ENCODE data around the gene WDR18.

Gene WDR18

GRCh38 chr19:994516-994915, 10.4 kb downstream of the WDR18 start:
- Histone ChIP-seq H3K27me3 (ENCODE audit: insufficient read depth, low read length) (peaks cover 20% of the 10 kb centered on the region), H3K9ac (ENCODE audit: low read depth, low read length) (no peak overlapping the region), H3K36me3 (ENCODE audit: insufficient read depth, low read length) (peaks cover 34% of the 10 kb centered on the region), H3K27ac (ENCODE audit: low read depth, low read length) (no peak overlapping the region), H3K4me3 (ENCODE audit: low read length) (no peak overlapping the region), H3K9me3 (ENCODE audit: insufficient read depth, low read depth, low read length) (no peaks in the 10 kb centered on the region), H3K4me1 (ENCODE audit: insufficient read depth, low read length) (no peaks in the 10 kb centered on the region; the same call in 1 of the 2 replicates)
- WGBS: 94% methylated on average over 18 of the region's 18 CpGs

- H3K4me3 ChIP-seq (ENCODE audit: low read length): no peak overlapping the region
- no peak overlapping the region for H3K27ac ChIP-seq (ENCODE audit: low read depth, low read length)
- 92% methylated on average over 26 of the region's 26 CpGs for WGBS
- peaks cover 29% of the 10 kb centered on the region for H3K36me3 ChIP-seq (ENCODE audit: insufficient read depth, low read length)
- H3K9me3 ChIP-seq (ENCODE audit: insufficient read depth, low read depth, low read length): no peaks in the 10 kb centered on the region
- no peak overlapping the region for H3K9ac ChIP-seq (ENCODE audit: low read depth, low read length)
- no peaks in the 10 kb centered on the region; the same call in 1 of the 2 replicates for H3K4me1 ChIP-seq (ENCODE audit: insufficient read depth, low read length)
- H3K27me3 ChIP-seq (ENCODE audit: insufficient read depth, low read length): peaks cover 24% of the 10 kb centered on the region
Measured at GRCh38 chr19:995051-995827, 11.1 kb downstream of the WDR18 start.

GRCh38 chr19:996051-996838, 12.1 kb downstream of the WDR18 start:
- Histone ChIP-seq H3K9ac (ENCODE audit: low read depth, low read length) (no peak overlapping the region), H3K4me3 (ENCODE audit: low read length) (peak overlapping the region; percentile 6; the same call in 1 of the 2 replicates), H3K36me3 (ENCODE audit: insufficient read depth, low read length) (peaks cover 19% of the 10 kb centered on the region), H3K27ac (ENCODE audit: low read depth, low read length) (no peak overlapping the region), H3K9me3 (ENCODE audit: insufficient read depth, low read depth, low read length) (no peaks in the 10 kb centered on the region), H3K4me1 (ENCODE audit: insufficient read depth, low read length) (no peaks in the 10 kb centered on the region), H3K27me3 (ENCODE audit: insufficient read depth, low read length) (peaks cover 33% of the 10 kb centered on the region)
- 33% methylated on average over 64 of the region's 64 CpGs for WGBS

GRCh38 chr19:998064-998463, 13.9 kb downstream of the WDR18 start:
- H3K36me3 ChIP-seq (ENCODE audit: insufficient read depth, low read length): peaks cover 10% of the 10 kb centered on the region; the same call in 1 of the 2 replicates
- H3K27me3 ChIP-seq (ENCODE audit: insufficient read depth, low read length): peaks cover 37% of the 10 kb centered on the region
- 59% methylated on average over 6 of the region's 6 CpGs for WGBS
- no peaks in the 10 kb centered on the region for H3K9me3 ChIP-seq (ENCODE audit: insufficient read depth, low read depth, low read length)
- H3K4me3 ChIP-seq (ENCODE audit: low read length): no peak overlapping the region
- H3K4me1 ChIP-seq (ENCODE audit: insufficient read depth, low read length): no peaks in the 10 kb centered on the region
- H3K27ac ChIP-seq (ENCODE audit: low read depth, low read length): no peak overlapping the region
- no peak overlapping the region for H3K9ac ChIP-seq (ENCODE audit: low read depth, low read length)

GRCh38 chr19:999379-999719, 15.2 kb downstream of the WDR18 start:
- no peak overlapping the region for H3K4me3 ChIP-seq (ENCODE audit: low read length)
- 65% methylated on average over 3 of the region's 3 CpGs for WGBS
- no peak overlapping the region for H3K9ac ChIP-seq (ENCODE audit: low read depth, low read length)
- H3K36me3 ChIP-seq (ENCODE audit: insufficient read depth, low read length): peaks cover 2% of the 10 kb centered on the region; the same call in 1 of the 2 replicates
- H3K27ac ChIP-seq (ENCODE audit: low read depth, low read length): no peak overlapping the region
- H3K9me3 ChIP-seq (ENCODE audit: insufficient read depth, low read depth, low read length): no peaks in the 10 kb centered on the region
- H3K27me3 ChIP-seq (ENCODE audit: insufficient read depth, low read length): peaks cover 37% of the 10 kb centered on the region
- no peaks in the 10 kb centered on the region for H3K4me1 ChIP-seq (ENCODE audit: insufficient read depth, low read length)

- 4% methylated on average over 43 of the region's 43 CpGs for WGBS
- Histone ChIP-seq H3K4me3 (ENCODE audit: low read length) (peak within 1 kb of the TSS; percentile 57), H3K9me3 (ENCODE audit: insufficient read depth, low read depth, low read length) (no peaks in the 10 kb centered on the region), H3K27me3 (ENCODE audit: insufficient read depth, low read length) (peaks cover 37% of the 10 kb centered on the region), H3K36me3 (ENCODE audit: insufficient read depth, low read length) (no peaks in the 10 kb centered on the region), H3K27ac (ENCODE audit: low read depth, low read length) (no peak within 1 kb of the TSS), H3K9ac (ENCODE audit: low read depth, low read length) (no peak within 1 kb of the TSS), H3K4me1 (ENCODE audit: insufficient read depth, low read length) (no peaks in the 10 kb centered on the region)
Measured at GRCh38 chr19:1000095-1000494, 15.9 kb downstream of the WDR18 start, which contains the start of gene GRIN3B. Gene GRIN3B (plus strand): TSS chr19:1000419. CDS start chr19:1000438, 19 bp downstream.

- Histone ChIP-seq H3K4me1 (ENCODE audit: insufficient read depth, low read length) (no peaks in the 10 kb centered on the region), H3K4me3 (ENCODE audit: low read length) (peak overlapping the region; percentile 42), H3K27ac (ENCODE audit: low read depth, low read length) (no peak overlapping the region), H3K9me3 (ENCODE audit: insufficient read depth, low read depth, low read length) (no peaks in the 10 kb centered on the region), H3K36me3 (ENCODE audit: insufficient read depth, low read length) (no peaks in the 10 kb centered on the region), H3K9ac (ENCODE audit: low read depth, low read length) (no peak overlapping the region), H3K27me3 (ENCODE audit: insufficient read depth, low read length) (peaks cover 37% of the 10 kb centered on the region)
- WGBS: 9% methylated on average over 73 of the region's 73 CpGs
Measured at GRCh38 chr19:1000591-1001537, 16.7 kb downstream of the WDR18 start.

GRCh38 chr19:1001538-1002166, 17.5 kb downstream of the WDR18 start:
- Histone ChIP-seq H3K9ac (ENCODE audit: low read depth, low read length) (no peak overlapping the region), H3K4me1 (ENCODE audit: insufficient read depth, low read length) (no peaks in the 10 kb centered on the region), H3K36me3 (ENCODE audit: insufficient read depth, low read length) (no peaks in the 10 kb centered on the region), H3K9me3 (ENCODE audit: insufficient read depth, low read depth, low read length) (no peaks in the 10 kb centered on the region), H3K27me3 (ENCODE audit: insufficient read depth, low read length) (peaks cover 37% of the 10 kb centered on the region), H3K4me3 (ENCODE audit: low read length) (no peak overlapping the region), H3K27ac (ENCODE audit: low read depth, low read length) (no peak overlapping the region)
- WGBS: 16% methylated on average over 19 of the region's 20 CpGs

- peaks cover 36% of the 10 kb centered on the region for H3K27me3 ChIP-seq (ENCODE audit: insufficient read depth, low read length)
- H3K9me3 ChIP-seq (ENCODE audit: insufficient read depth, low read depth, low read length): no peaks in the 10 kb centered on the region
- 78% methylated on average over 4 of the region's 4 CpGs for WGBS
- H3K4me1 ChIP-seq (ENCODE audit: insufficient read depth, low read length): no peaks in the 10 kb centered on the region
- H3K27ac ChIP-seq (ENCODE audit: low read depth, low read length): no peak overlapping the region
- no peak overlapping the region for H3K9ac ChIP-seq (ENCODE audit: low read depth, low read length)
- H3K4me3 ChIP-seq (ENCODE audit: low read length): no peak overlapping the region
- no peaks in the 10 kb centered on the region for H3K36me3 ChIP-seq (ENCODE audit: insufficient read depth, low read length)
Measured at GRCh38 chr19:1002600-1002999, 18.5 kb downstream of the WDR18 start.

GRCh38 chr19:1003283-1003682, 19.1 kb downstream of the WDR18 start:
- H3K36me3 ChIP-seq (ENCODE audit: insufficient read depth, low read length): no peaks in the 10 kb centered on the region
- WGBS: 93% methylated on average over 37 of the region's 37 CpGs
- H3K4me3 ChIP-seq (ENCODE audit: low read length): no peak overlapping the region
- H3K9ac ChIP-seq (ENCODE audit: low read depth, low read length): no peak overlapping the region
- H3K27me3 ChIP-seq (ENCODE audit: insufficient read depth, low read length): peaks cover 29% of the 10 kb centered on the region
- H3K9me3 ChIP-seq (ENCODE audit: insufficient read depth, low read depth, low read length): no peaks in the 10 kb centered on the region
- no peak overlapping the region for H3K27ac ChIP-seq (ENCODE audit: low read depth, low read length)
- H3K4me1 ChIP-seq (ENCODE audit: insufficient read depth, low read length): no peaks in the 10 kb centered on the region

Measured in HUES64 (cell line).